ENCODE measurements around the gene ZNF467.

DNA sequence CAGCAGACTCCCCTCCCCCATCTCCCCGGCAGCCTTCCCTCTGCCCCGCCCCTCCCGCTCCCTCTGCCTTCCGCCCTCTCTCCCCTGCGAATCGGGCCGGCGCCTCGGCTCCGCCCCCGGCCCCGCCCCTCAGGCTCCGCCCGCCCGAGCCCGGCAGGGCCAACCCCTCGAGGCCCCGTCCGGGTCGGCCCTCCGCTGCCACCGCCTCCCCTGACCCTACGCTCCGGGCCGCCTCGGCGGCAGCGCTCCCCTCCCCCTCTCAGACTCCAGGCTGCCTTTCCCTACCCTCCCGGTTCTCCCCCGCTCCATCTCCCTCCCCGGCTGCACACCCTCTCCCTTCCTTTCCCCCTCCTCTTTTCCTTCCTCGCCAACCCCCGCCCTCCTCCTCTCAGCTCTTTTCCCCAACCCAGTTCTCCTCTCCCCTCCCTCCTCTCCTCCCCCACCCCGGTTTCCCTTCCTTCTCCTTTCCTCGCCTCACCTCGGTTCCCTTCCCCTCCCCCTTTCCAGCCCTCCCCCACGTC is 1.6 kb downstream of the ZNF467 start:
- TF ChIP-seq CTCF (IDR thresholded peaks at IDR 0.05), result no peak
- TF ChIP-seq POLR2A (IDR thresholded peaks at IDR 0.05), result peak in 1 of 2 donors; percentile 30
